ENCODE data around the gene RIN3. TPM values are rescaled to one million over a fixed set of nuclear protein-coding genes. Genes with fewer than 3 reads are reported as not detected.

RIN3 gene
- total RNA-seq, 4 donors from 2014 or later = 4.7 to 7.9 (median 6.6) TPM

DNA sequence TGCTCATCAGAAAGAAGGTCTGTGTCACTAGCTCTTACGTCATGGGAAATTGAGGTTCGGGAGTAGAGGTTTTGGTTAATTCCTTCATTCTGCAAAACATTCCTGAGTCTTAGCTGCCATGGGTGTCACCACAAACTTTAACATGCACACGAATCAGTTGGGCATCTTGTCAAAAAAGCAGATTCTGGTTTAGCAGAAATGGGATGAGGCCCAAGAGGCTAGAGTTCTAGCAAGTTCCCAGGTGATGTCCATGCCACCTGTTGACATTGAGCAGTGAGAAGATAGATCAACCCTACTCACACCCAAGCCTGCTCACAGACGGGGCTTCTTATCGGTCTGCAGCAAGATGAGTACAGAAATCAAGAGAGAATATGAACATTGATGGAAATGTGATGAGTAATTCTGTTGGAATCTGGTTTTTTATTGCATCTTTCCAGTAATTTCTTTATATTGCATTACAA lies 11.7 kb upstream of the RIN3 start:
- no peaks in the 10 kb centered on the region for H3K36me3 ChIP-seq
- no peaks in the 10 kb centered on the region for H3K27me3 ChIP-seq
- WGBS, 2 donors = 93 to 96% methylated on average over 5 of the region's 5 CpGs
- DNase-seq = no peak
- H3K9me3 ChIP-seq = no peaks in the 10 kb centered on the region
- H3K4me3 ChIP-seq (replicated peaks in 1 of 3) = no peak overlapping the region
- H3K4me1 ChIP-seq = no peaks in the 10 kb centered on the region
- no peak for TF ChIP-seq POLR2A (IDR thresholded peaks at IDR 0.05)
- TF ChIP-seq, protein P1, sequence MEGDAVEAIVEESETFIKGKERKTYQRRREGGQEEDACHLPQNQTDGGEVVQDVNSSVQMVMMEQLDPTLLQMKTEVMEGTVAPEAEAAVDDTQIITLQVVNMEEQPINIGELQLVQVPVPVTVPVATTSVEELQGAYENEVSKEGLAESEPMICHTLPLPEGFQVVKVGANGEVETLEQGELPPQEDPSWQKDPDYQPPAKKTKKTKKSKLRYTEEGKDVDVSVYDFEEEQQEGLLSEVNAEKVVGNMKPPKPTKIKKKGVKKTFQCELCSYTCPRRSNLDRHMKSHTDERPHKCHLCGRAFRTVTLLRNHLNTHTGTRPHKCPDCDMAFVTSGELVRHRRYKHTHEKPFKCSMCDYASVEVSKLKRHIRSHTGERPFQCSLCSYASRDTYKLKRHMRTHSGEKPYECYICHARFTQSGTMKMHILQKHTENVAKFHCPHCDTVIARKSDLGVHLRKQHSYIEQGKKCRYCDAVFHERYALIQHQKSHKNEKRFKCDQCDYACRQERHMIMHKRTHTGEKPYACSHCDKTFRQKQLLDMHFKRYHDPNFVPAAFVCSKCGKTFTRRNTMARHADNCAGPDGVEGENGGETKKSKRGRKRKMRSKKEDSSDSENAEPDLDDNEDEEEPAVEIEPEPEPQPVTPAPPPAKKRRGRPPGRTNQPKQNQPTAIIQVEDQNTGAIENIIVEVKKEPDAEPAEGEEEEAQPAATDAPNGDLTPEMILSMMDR (IDR thresholded peaks at IDR 0.05) = no peak
- intact Hi-C loops (cut with DNase I) = no loop called here
- no peak overlapping the region for H3K27ac ChIP-seq

DNA sequence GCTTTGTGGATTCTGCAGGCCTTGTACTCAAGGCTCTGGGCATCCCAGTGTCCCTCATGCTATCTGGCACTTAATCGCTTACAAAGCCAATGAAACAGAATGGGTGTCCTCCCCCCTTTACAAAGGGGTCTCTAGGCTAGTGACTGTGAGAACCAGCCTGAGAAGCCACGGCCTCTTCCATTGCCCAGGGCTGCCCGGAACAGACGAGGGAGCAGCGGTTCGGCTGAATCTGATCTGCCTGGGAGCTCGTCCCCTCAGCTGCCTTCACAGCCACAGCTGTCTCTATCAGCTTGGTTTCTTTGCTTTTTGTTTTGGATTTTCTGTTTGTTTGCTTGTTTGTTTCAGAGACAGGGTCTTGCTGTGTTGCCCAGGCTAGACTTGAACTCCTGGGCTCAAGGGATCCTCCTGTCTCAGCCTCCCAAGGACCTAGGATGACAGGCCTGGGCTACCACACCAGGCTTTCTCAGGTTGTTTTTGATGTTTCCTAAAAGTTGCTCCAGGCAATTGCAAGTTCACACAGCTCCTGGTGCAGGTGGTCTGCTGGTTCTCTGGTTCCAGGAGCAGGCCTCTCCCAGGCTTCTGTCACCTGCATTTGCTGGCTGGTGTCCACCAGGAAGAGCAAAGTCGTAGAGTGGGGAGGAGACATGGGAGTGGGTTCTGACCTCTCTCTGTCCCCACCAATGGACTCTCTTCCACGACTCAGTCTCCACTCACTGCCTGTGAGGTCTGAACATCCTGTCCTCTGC lies 10.9 kb upstream of the RIN3 start:
- no peak overlapping the region for H3K4me3 ChIP-seq (replicated peaks in 1 of 3)
- 89 to 90% methylated on average over 9 of the region's 9 CpGs for WGBS, 2 donors
- DNase-seq = no peak
- no peak overlapping the region for H3K27ac ChIP-seq
- no peaks in the 10 kb centered on the region for H3K36me3 ChIP-seq
- H3K9me3 ChIP-seq = no peaks in the 10 kb centered on the region
- intact Hi-C loops (cut with DNase I) = no loop called here
- H3K27me3 ChIP-seq = no peaks in the 10 kb centered on the region
- no peak for TF ChIP-seq POLR2A (IDR thresholded peaks at IDR 0.05)
- TF ChIP-seq, protein P1 (IDR thresholded peaks at IDR 0.05) = no peak
- no peaks in the 10 kb centered on the region for H3K4me1 ChIP-seq

DNA sequence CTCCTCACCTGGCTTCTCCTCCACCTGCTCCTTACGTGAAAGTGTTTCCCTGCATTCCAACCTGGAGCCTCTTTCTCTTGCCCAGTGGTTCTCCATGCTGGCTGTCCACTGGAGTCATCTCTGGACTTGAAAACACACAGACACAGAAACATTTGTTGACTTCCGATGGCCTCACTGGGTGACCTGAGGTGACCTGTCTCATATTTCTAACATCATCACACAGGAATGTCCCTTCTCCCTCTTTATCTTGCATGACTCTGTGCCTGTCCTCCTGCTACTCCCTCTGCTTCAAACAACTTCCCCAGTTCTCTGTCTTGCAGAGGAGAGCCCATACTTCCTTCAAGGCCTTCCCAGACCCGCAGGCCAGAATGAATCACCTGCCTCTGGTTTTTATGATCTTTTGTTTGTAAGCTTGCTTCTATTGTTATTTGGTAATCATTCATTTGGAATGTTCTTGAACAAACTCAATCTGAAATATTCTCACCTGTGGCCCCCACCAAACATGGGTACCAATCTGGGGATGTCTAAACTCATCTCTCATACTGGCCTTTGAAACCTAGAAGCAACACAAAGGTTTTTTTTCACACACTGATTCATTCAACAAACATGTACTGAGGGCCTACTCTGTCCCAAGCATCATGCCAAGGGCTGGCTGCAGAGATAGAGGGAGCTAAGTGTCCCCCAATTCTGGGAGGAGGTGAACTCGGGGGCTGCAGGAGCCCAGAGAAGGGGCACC lies 9.7 kb upstream of the RIN3 start:
- Histone ChIP-seq H3K27me3 (no peaks in the 10 kb centered on the region), H3K36me3 (no peaks in the 10 kb centered on the region), H3K9me3 (no peaks in the 10 kb centered on the region), H3K27ac (no peak overlapping the region), H3K4me3 (replicated peaks in 1 of 3) (no peak overlapping the region), H3K4me1 (no peaks in the 10 kb centered on the region)
- TF ChIP-seq POLR2A (IDR thresholded peaks at IDR 0.05) = no peak
- TF ChIP-seq, protein P1 (IDR thresholded peaks at IDR 0.05) = no peak
- 69 to 74% methylated on average over 4 of the region's 4 CpGs for WGBS, 2 donors
- no peak for DNase-seq
- intact Hi-C loops (cut with DNase I) = no loop called here

DNA sequence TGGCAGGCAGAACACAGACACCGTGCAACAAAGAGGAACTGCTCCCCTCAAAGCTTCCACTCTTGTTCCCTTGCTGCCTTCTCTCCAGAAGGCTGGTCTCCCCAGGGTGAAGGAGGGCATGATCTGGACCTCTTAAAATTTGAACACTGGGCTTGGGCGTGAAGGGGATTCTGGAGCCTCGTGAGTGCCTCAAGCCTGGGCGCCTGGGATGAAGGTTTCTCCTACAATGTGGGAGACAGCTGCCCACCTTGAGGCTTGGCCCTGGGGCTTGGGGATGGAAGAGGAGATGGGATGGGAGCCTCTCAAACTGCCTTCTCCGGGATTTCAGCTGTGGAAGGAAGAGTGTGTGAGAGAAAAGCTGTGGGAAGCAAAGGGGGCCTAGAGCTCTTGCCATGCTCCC lies 7.8 kb upstream of the RIN3 start:
- TF ChIP-seq POLR2A (IDR thresholded peaks at IDR 0.05) = no peak
- TF ChIP-seq, protein P1 (IDR thresholded peaks at IDR 0.05) = no peak
- no peak for DNase-seq
- intact Hi-C loops (cut with DNase I) = no loop called here
- Histone ChIP-seq H3K4me1 (no peaks in the 10 kb centered on the region), H3K4me3 (replicated peaks in 1 of 3) (no peak overlapping the region), H3K9me3 (no peaks in the 10 kb centered on the region), H3K36me3 (no peaks in the 10 kb centered on the region), H3K27ac (no peak overlapping the region), H3K27me3 (no peaks in the 10 kb centered on the region)
- WGBS, 2 donors = 98 to 100% methylated on average over 4 to 5 of the region's 5 CpGs

DNA sequence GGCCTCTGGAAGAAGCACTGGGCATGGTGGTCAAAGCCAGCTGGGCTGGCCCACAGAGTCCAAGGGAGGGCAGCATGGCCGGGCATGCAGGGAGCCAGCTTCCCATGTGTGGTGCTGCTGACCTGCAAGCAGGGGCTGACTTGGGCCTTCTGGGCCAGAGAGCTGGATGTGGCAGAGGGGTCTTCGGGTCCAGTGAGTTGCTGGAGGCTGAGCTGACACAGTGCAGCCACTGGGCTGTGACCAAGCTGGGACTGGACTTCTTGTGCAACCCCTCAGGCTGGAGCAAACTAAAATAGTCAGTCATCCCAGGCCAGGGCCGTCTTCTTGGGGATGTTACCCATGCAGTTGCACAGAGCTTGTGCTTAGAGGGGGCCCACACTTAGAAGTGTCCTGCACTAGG lies 7.3 kb upstream of the RIN3 start:
- no peak overlapping the region for H3K4me3 ChIP-seq (replicated peaks in 1 of 3)
- no peaks in the 10 kb centered on the region for H3K9me3 ChIP-seq
- TF ChIP-seq, protein P1 (IDR thresholded peaks at IDR 0.05) = no peak
- TF ChIP-seq POLR2A (IDR thresholded peaks at IDR 0.05) = no peak
- no peaks in the 10 kb centered on the region for H3K36me3 ChIP-seq
- no peaks in the 10 kb centered on the region for H3K27me3 ChIP-seq
- no peak for DNase-seq
- intact Hi-C loops (cut with DNase I) = no loop called here
- no peaks in the 10 kb centered on the region for H3K4me1 ChIP-seq
- no peak overlapping the region for H3K27ac ChIP-seq
- 71 to 79% methylated on average over 3 of the region's 3 CpGs for WGBS, 2 donors
